A204.1 (cell line): ENCODE measurements around the gene DFFA.
"Not testable (repeated sequence)": the region's sequence is repeated elsewhere in the genome, so short reads cannot be mapped to it uniquely, and the experiment has no call there.

Experiments
- FAIRE-seq: peaks from 2 replicates; lab custom pipeline; 2012; peaks lifted over from hg19 to GRCh38; lab: Jason Lieb, UNC

DFFA gene

DNA sequence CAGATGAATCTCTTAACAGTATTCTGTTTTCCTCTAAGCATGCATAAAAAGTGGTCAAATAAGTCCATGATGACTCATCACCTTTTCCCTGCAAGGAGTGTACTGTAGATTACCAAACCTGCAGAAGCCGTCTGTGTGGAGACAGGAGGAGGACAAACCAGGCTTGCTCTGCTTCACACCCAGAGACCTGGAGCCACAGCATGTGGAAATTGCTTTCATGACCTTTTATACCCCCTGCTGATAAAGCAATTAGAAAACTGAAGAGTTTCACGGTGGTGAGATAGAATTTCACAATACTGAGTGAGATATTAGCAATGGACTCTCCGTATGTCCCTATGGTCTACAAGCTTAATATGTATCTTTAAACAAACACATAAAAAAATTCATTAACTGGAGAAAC is 13.1 kb downstream of the DFFA start:
- FAIRE-seq, result no peak

DNA sequence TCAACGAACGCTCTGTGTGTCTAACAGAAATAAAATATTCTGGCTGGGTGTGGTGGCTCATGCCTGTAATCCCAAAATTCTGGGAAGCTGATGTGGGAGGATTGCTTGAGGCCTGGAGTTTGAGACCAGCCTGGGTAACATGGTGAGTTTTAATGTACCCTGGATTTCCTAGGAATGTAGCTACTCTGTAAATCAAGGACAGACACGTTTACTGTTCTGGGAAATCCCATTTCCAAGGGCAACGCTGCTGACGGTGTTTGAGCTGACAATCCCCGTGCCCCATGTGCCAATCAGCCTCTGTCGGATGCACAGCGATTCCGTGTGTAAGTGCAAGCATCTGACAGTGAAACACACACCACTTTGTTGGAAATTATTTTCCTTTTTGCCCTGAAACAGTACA is 14.5 kb downstream of the DFFA start:
- no peak for FAIRE-seq

DNA sequence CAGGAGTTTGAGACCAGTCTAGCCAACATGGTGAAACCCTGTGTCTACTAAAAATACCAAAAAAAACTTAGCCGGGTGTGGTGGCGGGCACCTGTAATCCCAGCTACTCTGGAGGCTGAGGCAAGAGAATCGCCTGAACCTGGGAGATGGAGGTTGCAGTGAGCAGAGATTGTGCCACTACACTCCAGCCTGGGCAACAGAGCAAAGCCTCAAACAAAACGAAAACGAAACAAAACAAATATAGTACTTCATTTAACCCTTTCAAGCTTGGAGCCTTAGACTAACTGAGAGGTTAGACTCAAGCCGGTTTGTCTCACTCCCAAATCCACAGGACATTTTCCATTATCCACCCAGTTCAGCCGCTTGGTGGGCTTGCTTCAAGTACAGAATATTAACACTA is 14.9 kb downstream of the DFFA start:
- FAIRE-seq, result not testable (repeated sequence)

DNA sequence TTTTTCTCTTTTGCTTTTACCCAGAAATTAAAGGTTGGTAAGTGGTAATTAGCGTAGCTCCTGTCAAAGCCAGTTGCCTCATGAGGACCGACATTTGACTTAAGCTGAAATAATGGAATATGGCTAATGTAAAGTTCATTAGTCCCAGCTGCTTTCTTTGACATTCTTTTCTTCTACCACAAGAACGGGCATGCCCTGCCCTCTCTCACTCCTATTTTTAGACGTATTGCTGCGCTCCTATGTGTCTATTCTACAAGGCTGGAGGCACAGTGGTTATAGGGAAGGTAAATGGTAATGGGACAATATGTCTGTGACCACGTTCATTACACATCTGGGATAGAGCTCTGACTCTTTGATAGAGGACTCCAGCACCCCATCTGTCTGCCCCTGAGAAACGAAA is 15.7 kb downstream of the DFFA start:
- FAIRE-seq, result no peak

DNA sequence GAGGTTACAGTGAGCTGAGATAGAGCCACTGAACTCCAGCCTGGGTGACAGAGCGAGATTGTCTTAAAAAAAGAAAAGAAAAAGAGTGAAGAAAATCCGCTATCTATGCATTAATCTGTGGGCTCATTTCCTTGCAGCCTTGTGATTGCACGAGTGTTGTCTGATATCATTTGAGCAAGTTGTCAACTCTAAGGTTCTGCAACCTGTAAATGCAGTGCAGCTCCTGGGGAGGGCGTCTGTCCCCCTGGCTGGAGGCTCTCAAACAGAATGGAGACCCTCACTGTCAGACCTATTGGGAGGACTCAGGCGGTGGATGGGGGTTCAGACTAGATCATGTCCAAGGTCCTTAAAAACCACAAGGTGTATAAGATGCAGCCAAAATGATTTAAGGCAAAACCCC is 16.3 kb downstream of the DFFA start:
- no peak for FAIRE-seq

DNA sequence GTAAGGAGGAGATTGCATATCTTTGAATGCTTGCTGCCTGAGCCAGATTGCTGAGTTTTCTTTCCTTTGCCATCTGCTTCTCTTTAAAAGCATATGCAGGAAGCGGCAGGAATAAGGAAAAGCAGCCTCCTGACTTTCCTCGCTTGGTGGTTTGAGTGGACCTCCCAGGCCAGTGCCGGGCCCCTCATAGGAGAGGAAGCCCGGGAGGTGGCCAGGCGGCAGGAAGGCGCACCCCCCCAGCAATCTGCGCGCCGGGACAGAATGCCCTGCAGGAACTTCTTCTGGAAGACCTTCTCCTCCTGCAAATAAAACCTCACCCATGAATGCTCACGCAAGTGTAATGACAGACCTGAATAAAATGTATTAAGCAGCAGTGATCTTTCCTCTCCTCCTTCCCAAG is 21.0 kb downstream of the DFFA start:
- no peak for FAIRE-seq

DNA sequence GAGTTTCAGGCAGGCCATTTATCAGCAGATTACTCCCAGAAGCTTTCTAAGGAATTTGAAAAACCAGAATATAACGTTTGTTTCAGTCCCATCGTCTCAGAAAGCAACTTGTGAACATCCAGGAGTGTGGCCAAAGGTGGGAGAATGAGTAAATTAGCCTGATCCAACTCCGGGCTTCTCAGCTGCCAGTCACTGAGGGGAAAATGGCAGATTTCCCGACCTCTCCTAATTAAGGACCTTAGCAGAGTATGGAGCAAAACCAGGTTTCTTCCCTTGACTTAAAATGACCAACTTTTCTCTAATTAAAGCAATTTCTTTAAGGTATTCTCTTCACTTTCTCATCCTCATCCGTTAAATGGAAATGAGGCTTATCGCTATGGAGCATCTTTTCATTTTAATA is 21.5 kb downstream of the DFFA start:
- FAIRE-seq, result no peak

DNA sequence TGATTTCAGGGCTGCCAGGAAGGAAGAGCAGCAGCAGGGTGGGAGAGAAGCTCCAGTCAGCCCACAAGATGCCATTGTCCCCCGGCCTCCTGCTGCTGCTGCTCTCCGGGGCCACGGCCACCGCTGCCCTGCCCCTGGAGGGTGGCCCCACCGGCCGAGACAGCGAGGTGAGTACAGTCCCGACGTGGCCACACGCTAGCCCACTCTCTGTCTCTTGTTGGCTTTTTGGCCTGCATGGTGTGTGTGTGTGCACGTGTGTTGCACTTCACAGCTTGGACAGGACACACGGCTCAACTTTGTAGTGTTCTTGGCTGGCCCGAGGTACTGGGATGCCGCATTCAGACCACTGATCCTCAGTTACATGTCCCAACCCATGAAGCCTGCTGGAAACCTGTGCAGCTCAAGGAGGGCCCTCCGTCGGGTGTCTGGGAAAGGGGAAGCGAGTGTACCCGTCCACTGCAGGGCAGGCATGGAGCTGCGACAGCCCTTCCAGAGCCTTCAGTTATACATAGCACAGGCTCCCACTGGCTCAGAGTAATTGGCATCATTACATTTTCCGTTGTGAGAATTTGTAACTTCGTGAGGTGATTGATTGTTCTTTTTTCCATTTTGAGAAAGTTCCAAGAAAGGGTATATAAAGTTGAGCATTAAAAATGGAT is 22.0 kb downstream of the DFFA start:
- FAIRE-seq, result no peak

DNA sequence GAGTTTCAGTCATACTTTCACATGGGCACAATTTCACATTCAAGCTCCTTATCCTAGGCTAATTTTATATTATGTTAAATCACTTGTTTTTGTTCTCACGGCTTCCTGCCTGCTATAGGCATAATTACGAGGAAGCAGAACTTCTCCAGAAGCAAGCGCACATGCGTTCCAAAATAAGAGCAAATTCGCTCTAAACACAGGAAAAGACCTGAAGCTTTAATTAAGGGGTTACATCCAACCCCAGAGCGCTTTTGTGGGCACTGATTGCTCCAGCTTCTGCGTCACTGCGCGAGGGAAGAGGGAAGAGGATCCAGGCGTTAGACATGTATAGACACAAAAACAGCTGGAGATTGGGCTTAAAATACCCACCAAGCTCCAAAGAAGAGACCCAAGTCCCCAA is 22.6 kb downstream of the DFFA start, which contains the start of gene CORT:
CORT (plus strand) TSS at position 281 of the 400 bp plus-strand sequence. CDS start 193 bp downstream, outside the sequence.
- FAIRE-seq, result no peak

DNA sequence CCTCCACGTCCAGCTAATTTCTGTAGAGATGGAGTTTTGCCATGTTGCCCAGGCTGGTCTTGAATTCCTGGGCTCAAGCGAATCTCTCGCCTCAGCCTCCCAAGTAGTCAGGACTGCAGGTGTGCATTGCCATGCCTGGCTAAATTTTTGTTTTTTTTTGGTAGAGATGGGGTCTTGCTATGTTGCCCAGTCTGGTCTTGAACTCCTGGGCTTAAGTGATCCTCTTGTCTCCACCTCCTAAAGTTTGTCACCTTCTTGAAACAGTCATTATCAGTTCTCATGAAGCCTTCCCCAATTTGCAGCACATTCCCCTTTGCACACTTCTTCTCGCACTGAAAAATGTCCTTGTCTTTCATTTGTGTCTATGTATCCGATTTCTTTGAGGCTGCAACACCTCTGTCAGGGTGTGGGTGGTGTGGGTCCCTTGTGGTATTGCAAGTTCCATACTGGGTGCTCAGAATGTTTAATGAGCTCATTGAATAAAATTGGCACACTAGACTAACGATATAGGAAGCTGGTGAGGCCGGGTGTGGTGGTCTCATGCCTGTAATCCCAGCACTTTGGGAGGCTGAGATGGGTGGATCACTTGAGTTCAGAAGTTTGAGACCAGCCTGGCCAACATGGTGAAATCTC is 25.4 kb downstream of the DFFA start:
- no peak for FAIRE-seq

DNA sequence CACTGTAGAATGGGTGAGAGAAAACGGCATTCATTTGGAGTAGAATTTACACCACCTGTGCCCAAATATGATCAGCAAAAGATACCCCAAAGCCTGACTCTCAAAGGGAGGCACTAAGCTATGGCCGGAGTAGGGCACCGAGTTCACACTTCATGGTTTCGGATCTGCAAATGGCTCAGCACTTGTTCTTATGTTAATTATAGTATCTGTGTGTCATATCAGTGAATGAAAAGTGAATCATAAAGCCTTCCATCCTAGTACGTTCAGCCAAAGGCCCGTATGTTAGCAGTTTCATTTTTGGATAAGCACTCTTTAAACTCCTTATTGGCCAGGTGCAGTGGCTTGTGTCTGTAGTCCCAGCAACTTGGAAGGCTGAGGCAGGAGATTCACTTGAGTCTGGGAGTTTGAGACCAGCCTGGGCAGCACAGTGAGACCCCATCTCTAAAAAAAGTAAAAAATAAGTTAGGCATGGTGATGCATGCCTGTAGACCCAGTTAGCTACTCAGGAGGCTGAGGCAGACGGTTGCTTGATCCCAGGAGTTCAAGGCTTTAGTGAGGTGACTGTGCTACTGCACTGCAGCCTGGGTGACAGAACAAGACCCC is 27.4 kb downstream of the DFFA start:
- no peak for FAIRE-seq

DNA sequence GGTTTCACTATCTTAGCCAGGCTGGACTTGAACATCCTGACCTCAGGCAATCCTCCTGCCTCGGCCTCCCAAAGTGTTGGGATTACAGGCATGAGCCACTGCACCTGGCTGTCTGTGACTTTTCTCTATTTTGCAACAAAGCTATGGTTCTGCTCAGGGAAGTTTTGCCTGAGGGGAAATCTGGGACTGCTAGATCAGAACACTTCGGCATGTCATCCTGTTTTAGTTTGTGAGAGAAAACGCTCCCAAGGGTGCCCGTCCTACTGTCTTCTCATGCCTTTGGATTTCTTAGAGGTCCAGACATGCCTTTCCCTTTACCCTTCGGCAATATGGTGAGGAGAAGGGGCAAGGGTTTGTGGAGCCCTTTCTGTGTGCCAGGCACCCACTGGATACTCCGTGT is 28.1 kb downstream of the DFFA start:
- FAIRE-seq, result no peak

DNA sequence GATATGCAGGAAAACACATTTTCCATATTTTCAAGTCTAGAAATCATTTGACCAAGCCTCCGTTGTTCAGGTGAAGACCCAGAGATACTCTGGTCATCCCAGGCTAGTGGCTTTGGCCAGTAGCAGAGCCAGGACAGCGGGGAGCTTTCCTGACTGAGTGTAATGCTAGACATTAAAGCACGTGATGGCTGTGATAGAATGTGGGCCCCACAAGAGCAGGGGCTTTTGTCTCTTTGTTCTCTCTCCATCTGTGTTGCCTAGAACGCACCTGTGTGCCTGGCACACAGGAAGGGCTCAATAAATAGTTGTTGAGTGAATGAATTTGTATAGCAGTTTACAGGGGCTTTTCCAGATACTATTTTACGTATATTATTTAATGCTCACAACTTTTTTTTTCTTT is 31.5 kb downstream of the DFFA start:
- no peak for FAIRE-seq

DNA sequence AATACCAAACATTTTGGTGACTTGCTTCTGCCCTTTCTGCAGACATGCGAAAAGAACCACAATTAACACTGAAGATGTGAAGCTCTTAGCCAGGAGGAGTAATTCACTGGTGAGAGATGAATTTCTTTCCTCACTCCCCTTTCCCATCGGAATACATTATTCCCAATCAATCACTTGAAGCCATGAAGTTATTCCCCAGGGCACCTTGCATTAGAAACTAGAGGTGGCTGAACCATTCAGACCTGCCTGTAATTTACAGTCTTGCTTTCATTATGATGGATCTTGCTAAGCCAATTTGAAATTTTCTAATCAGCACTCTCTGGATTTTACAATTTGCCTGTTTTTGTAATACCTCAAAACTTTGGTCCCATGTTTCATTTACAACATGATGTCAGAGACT is 32.0 kb downstream of the DFFA start:
- no peak for FAIRE-seq

DNA sequence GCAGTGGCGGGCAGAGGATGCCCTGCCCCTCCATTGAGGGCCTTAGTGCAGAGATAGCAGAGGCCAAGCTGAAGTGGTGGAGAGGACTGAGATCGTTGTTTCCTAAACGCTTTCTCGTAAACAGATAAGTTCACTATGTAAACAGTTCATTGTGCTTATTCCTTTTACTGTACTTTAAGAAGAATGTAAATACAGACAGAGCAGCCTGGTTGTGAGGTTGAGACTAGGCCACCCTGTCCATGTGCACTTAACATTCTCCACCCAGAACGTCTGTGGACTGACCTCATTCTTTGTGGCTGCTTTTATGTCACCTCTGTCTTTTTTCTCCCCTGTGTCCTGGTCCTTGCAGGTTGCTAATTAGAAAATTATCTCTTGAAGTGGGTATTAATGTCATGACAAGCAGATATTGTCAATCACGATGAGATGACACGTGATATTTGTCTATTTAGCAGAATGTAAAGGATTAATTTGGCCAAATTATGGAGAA is 33.6 kb downstream of the DFFA start:
- no peak for FAIRE-seq

DNA sequence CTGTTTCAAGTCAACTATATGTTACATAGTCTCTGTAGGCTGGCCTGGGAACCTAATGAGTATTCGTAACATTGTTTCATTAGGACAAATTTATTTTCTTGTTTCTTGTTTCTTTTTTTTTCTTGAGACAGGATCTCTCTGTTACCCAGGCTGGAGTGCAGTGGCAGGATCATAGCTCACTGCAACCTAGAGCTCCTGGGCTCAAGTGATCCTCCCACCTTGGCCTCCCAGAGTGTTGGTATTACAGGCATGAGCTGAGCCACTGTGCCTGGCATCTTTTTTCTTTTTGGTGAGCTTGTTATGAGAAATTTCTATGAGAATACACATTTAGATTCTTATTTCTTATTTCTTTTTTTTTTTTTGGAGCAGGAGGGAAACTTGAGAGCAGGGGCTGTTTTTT is 35.3 kb downstream of the DFFA start:
- no peak for FAIRE-seq

DNA sequence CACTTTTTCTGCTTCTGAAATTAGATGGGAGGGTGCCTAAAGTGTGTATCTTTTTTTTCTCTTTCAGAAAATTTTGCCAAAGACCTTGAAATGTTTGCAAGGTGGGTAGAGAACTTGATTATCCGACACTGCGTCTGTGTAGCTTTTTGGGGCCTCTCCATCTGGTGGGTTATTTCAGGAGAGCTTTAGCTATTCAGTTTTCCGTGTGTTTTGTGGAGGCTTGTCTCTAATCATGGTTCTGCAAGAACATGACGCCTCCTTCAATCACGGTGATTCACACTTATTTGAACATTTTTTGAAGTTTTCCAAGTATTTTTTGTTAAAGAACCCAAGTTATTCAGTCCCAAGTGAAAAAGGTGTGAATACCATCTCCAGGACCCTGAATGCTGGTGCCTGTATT is 37.7 kb downstream of the DFFA start:
- no peak for FAIRE-seq

DNA sequence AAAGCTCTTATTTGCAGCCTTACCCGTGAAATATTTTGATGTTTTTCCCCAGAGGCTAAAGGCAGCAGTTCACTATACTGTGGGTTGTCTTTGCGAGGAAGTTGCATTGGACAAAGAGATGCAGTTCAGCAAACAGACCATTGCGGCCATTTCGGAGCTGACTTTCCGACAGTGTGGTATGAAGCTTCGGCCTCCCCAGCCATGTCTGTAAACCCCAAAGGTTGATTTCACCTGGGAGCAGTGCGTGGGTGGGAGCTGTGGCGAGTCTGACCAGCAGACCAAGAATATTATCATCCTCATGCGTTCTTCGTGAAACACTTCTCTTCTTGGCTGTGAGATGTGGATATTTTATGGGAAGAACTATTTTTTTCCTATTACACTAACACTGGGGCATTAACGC is 38.5 kb downstream of the DFFA start:
- no peak for FAIRE-seq

DNA sequence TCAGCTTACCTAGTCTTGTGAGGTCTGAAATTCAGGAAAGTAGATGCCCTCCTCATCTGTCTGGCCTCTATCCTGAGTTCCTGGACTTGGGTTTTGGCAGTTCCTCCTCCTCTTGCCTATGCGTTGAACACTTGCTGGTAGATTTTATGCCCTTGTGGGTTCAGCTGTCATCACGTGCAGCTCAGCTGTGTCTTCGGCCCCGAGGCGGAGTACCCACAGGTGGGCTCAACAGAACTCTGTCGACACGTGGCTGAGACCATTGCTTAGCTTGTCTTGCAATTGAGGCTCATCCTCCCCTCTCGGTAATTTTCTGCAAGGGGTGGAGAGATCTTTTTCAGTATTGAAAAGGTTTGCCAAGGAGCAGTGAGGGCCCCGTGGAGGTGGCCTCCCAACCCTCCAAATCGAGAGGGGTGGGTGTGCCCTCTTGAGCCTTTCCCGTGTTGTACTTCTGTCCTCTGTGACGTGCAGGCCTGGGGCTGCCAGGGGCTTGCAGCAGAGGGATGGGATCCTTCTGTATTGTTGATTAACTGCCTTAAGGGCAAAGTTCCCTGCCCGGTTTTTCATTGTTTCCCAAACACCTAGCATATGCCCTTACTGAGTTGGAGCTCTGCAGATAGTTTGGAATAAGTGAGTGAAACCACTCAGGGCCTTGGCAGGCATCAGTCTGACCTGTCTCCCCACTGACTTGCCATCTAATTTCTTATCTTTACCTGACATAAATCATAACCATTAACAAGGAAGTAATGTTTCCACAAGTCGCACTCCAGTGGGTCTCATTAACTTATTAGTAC is 39.2 kb downstream of the DFFA start:
- no peak for FAIRE-seq

DNA sequence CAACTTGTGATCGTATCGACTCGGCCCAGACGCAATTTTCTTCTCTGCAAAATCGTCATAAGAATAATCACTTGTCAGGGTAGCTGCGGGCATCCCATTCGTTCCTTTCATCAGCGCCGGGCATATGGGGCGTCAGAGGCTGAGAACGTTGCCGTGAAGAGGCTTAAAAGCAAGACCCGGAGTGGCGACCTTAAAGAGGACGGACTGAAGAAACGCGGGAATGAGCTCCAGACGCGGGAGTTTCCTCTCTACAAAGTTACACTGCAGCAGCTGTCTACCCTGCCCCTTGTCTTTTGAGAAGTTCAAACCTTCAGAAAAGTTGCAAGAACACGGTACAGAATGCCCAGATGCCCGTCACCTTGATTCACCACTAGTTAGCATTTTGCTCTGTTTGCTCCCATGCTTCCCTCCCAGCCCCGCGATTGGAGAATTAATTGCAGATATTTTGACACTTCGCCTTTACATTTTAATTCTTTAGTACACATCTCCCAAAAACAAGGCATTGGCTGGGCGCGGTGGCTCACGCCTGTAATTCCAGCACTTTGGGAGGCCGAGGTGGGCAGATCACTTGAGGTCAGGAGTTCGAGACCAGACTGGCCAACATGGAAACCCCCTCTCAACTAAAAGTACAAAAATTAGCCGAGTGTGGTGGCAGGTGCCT is 41.1 kb downstream of the DFFA start:
- FAIRE-seq, result no peak

DNA sequence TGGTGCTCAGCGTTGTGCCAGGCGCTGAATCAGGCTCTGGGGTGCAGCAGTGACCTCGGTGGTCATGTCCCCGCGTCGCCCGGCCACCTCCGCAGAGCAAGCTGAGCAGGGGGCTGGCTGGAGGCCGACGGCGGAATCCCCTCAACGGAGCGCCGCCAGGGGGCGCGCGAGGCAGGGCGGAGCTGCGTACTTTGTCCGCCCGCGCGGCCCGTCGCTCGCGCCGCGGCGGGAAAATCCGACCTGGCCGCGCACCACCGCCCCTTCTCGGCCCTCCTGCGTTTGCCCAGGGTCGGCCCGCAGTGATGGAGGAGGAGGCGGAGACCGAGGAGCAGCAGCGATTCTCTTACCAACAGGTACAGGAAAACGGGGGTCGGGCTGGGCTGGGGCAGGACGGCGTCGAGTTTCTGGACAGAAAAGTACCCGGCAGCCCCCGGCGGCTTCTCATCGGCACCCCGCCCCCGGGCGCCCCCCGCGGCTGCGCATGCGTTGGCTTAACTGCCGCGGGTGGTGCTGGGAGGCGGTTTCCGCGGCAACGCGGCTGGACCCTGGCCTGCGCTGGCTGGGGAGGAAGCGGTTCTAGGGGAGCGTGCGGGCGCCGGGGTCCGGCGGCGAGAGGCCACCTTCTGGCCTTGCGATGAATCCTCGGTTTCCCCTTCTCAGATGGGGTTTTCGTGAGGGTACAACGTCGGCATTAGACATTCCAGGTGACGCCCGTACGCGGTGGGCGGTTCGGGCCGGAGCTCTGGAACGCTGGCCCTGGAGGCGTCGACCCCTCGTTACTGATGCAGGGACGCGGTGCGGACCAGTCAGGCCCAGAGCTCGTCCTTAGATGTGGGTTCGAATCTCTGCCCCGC is 41.9 kb downstream of the DFFA start, which contains the start of gene CENPS:
CENPS (plus strand) TSS at position 218 of the 854 bp plus-strand sequence; CDS start at position 303, 85 bp downstream.
- no peak for FAIRE-seq
